Trophoblast cell (in vitro differentiated cells and primary cell): Measurements from ENCODE around the gene CLTCL1.

Experiments
- DNase-seq, 2 donors: peaks; one replicate each; pipeline ENCODE4 v3.0.0-alpha.2; 2016
- H2AFZ ChIP-seq: 2 replicates; pipeline ENCODE4 v1.6.1; 2013; ENCODE audit warnings: low read length, moderate library complexity, mild to moderate bottlenecking; ENCODE audit not compliant: insufficient read depth, poor library complexity
- H2AK5ac ChIP-seq: 2 replicates; pipeline ENCODE4 v1.6.1; 2013; ENCODE audit warnings: mild to moderate bottlenecking, low read length
- H2BK120ac ChIP-seq: 2 replicates; pipeline ENCODE4 v1.6.1; 2013; ENCODE audit warnings: low read length, mild to moderate bottlenecking, moderate library complexity; ENCODE audit not compliant: insufficient read depth, poor library complexity
- H2BK12ac ChIP-seq: 2 replicates; pipeline ENCODE4 v1.6.1; 2013; ENCODE audit warnings: mild to moderate bottlenecking, low read length, moderate library complexity
- H2BK5ac ChIP-seq: 2 replicates; pipeline ENCODE4 v1.6.1; 2013; ENCODE audit warnings: low read length, low read depth, moderate library complexity, mild to moderate bottlenecking; ENCODE audit not compliant: poor library complexity
- H3K14ac ChIP-seq: 2 replicates; pipeline ENCODE4 v1.6.1; 2013; ENCODE audit warnings: mild to moderate bottlenecking, low read length
- H3K18ac ChIP-seq: 2 replicates; pipeline ENCODE4 v1.6.1; 2013; ENCODE audit warnings: mild to moderate bottlenecking, low read length
- H3K23ac ChIP-seq: 2 replicates; pipeline ENCODE4 v1.6.1; 2013; ENCODE audit warnings: low read length
- H3K27ac ChIP-seq: 2 replicates; pipeline ENCODE4 v1.5.1; 2013; ENCODE audit warnings: low read depth, mild to moderate bottlenecking, inconsistent platforms, low read length, moderate library complexity
- H3K27me3 ChIP-seq: 2 replicates; pipeline ENCODE4 v1.6.1; 2013; ENCODE audit warnings: inconsistent platforms, mild to moderate bottlenecking, low read length, moderate library complexity; ENCODE audit not compliant: insufficient read depth
- H3K36me3 ChIP-seq, 2 experiments: 1 replicate in 1 of 2; 2 replicates in 1 of 2; pipeline ENCODE4 v1.6.1; 2013; ENCODE audit warnings: low read length in 2 of 2, mild to moderate bottlenecking in 2 of 2, moderate library complexity in 1 of 2; ENCODE audit not compliant: insufficient read depth in 2 of 2, control insufficient read depth in 1 of 2
- H3K4ac ChIP-seq: 2 replicates; pipeline ENCODE4 v1.6.1; 2013; ENCODE audit warnings: low read depth, mild to moderate bottlenecking, low read length, moderate library complexity
- H3K4me1 ChIP-seq, 2 experiments: 1 replicate in 1 of 2; 2 replicates in 1 of 2; pipeline ENCODE4 v1.6.1; 2013; ENCODE audit warnings: low read length in 2 of 2, mild to moderate bottlenecking in 2 of 2, moderate library complexity in 1 of 2; ENCODE audit not compliant: insufficient read depth in 2 of 2, control insufficient read depth in 1 of 2
- H3K4me2 ChIP-seq: 2 replicates; pipeline ENCODE4 v1.6.1; 2013; ENCODE audit warnings: inconsistent platforms, mild to moderate bottlenecking, low read length, moderate library complexity
- H3K4me3 ChIP-seq: 2 replicates; pipeline ENCODE4 v1.5.1; 2013; ENCODE audit warnings: mild to moderate bottlenecking, low read depth, low read length, inconsistent platforms
- H3K79me1 ChIP-seq: one replicate; pipeline ENCODE4 v1.6.1; 2013; ENCODE audit warnings: low read length
- H3K79me2 ChIP-seq: 2 replicates; pipeline ENCODE4 v1.6.1; 2013; ENCODE audit warnings: low read length, mild to moderate bottlenecking; ENCODE audit not compliant: control insufficient read depth, insufficient read depth, poor library complexity
- H3K9ac ChIP-seq: 2 replicates; pipeline ENCODE4 v1.6.1; 2013; ENCODE audit warnings: mild to moderate bottlenecking, low read length
- H3K9me3 ChIP-seq: 2 replicates; pipeline ENCODE4 v1.6.1; 2013; ENCODE audit warnings: low read depth, mild to moderate bottlenecking, control low read depth, inconsistent platforms, low read length; ENCODE audit not compliant: insufficient read depth
- H4K12ac ChIP-seq: 2 replicates; pipeline ENCODE4 v1.6.1; 2013; ENCODE audit warnings: low read depth, mild to moderate bottlenecking, low read length, moderate library complexity
- H4K8ac ChIP-seq: 2 replicates; pipeline ENCODE4 v1.6.1; 2013; ENCODE audit warnings: low read depth, mild to moderate bottlenecking, low read length, moderate library complexity
- H4K91ac ChIP-seq: one replicate; pipeline ENCODE4 v1.6.1; 2013; ENCODE audit warnings: low read depth, mild to moderate bottlenecking, low read length, moderate library complexity
- WGBS: extraction: QIAGEN DNeasy Blood & Tissue Kit; methylation state at CpG from one replicate; pipeline ENCODE4 v1.1.7; 2013; ENCODE audit warnings: missing lambda C conversion rate; ENCODE audit not compliant: insufficient read length, insufficient coverage; ENCODE audit errors: extremely low coverage; 5-methylcytosine and 5-hydroxymethylcytosine counted together

Gene CLTCL1

DNA sequence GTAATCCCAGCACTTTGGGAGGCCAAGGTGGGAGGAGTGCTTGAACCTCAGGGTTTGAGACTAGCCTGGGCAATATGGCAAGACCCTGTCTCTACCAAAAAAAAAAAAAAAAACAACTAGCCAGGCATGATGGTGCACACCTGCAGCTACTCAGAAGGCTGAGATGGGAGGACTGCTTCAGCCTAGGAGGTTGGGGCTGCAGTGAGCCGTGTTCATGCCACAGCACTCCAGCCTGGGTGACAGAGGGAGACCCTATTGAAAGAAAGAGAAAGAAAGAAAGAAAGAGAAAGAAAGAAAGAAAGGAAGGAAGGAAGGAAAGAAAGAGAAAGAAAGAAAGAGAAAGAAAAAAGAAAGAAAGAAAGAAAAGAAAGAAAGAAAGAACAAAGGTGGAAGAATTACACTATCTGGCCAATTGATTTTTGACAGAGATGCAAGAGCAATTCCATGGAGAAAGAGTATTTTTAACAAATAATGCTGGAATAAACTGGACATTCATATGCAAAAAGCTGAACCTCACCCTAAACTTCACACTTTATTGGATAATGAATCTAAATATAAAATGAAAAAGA lies 79.1 kb downstream of the CLTCL1 start:
- Histone ChIP-seq H3K9me3 (no peaks in the 10 kb centered on the region), H3K4me1 (peaks cover 0 to 1% of the 10 kb centered on the region in 2 experiments), H2BK5ac (no peak overlapping the region), H2AK5ac (no peak overlapping the region), H3K4ac (no peak overlapping the region), H3K4me3 (no peak overlapping the region), H3K79me1 (no peaks in the 10 kb centered on the region), H3K79me2 (no peaks in the 10 kb centered on the region), H3K27me3 (no peaks in the 10 kb centered on the region), H3K4me2 (no peak overlapping the region), H3K36me3 (peaks cover 4 to 10% of the 10 kb centered on the region in 2 experiments), H4K8ac (no peak overlapping the region), H3K27ac (no peak overlapping the region), H2BK120ac (no peak overlapping the region), H4K12ac (no peak overlapping the region), H4K91ac (no peak overlapping the region), H3K14ac (no peak overlapping the region), H2BK12ac (no peak overlapping the region), H2AFZ (no peak overlapping the region), H3K9ac (no peak overlapping the region), H3K18ac (no peak overlapping the region), H3K23ac (no peak overlapping the region)
- no CpG with 5 or more reads among the region's 1 CpG for WGBS
- DNase-seq = no peak

DNA sequence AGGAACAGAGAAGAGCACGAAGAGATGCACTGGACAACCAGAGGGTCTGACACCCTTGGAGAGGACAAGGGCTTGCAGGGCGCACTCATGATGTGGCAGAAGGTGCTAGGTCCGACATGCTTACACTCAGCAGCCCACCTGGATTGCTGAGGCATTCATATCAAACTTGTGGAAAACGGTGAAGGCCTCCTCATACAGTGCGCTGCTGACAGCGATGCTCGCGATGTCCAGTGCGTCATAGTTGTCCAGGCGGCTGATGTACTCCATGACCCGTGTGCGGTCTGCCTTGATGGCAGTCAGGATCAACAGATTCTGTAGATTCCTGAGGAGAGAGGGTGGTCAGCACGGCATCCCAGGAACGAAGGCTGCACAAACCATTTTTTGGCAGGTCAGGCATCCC lies 81.3 kb downstream of the CLTCL1 start:
- H2BK120ac ChIP-seq = no peak overlapping the region
- H3K4ac ChIP-seq = no peak overlapping the region
- H3K27me3 ChIP-seq = no peaks in the 10 kb centered on the region
- no peak overlapping the region for H4K91ac ChIP-seq
- no peak overlapping the region for H3K23ac ChIP-seq
- no peaks in the 10 kb centered on the region for H3K9me3 ChIP-seq
- no peak overlapping the region for H2BK5ac ChIP-seq
- no peak overlapping the region for H4K12ac ChIP-seq
- H2BK12ac ChIP-seq = no peak overlapping the region
- no peaks in the 10 kb centered on the region for H3K79me2 ChIP-seq
- no peak overlapping the region for H3K9ac ChIP-seq
- H3K4me1 ChIP-seq = peaks cover 0 to 1% of the 10 kb centered on the region in 2 experiments
- H3K18ac ChIP-seq = no peak overlapping the region
- peaks cover 4 to 6% of the 10 kb centered on the region in 2 experiments for H3K36me3 ChIP-seq
- H3K4me3 ChIP-seq = no peak overlapping the region
- no peak for DNase-seq
- no peak overlapping the region for H3K4me2 ChIP-seq
- no peak overlapping the region for H3K14ac ChIP-seq
- no CpG with 5 or more reads among the region's 14 CpGs for WGBS
- no peak overlapping the region for H2AK5ac ChIP-seq
- H3K27ac ChIP-seq = no peak overlapping the region
- H4K8ac ChIP-seq = no peak overlapping the region
- no peaks in the 10 kb centered on the region for H3K79me1 ChIP-seq
- H2AFZ ChIP-seq = no peak overlapping the region

DNA sequence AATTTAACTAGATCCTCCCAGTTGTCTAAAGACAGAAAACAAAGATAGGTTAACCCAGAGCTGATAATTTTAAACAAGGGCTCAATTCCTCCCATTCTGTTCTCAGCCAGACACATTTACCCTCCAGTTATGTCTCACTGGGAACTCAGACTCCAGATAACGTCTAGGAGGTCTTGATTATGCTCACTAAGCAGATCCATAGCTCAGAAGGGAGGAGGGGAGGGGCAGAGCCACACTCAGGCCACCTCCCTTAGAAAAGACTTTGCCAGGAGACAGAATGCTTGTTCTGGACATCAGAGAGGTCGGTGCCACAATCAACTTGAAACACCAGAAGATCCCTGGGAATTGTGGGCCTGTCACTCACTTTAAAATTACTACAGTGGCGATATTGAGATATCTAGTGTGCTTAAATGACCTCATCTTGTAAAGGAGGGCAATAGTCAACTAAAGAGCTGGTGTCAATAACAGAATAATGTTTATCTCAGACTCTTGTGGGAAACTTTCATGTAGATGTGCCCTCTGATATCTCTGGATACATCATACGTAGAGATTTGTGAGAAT lies 83.2 kb downstream of the CLTCL1 start:
- no CpG with 5 or more reads among the region's 4 CpGs for WGBS
- H3K9me3 ChIP-seq = no peaks in the 10 kb centered on the region
- H3K36me3 ChIP-seq = peaks cover 4 to 6% of the 10 kb centered on the region in 2 experiments
- no peaks in the 10 kb centered on the region for H3K79me1 ChIP-seq
- no peak overlapping the region for H2BK5ac ChIP-seq
- H3K4me1 ChIP-seq = peaks cover 0 to 1% of the 10 kb centered on the region in 2 experiments
- no peak overlapping the region for H4K12ac ChIP-seq
- H3K4me2 ChIP-seq = no peak overlapping the region
- H3K79me2 ChIP-seq = no peaks in the 10 kb centered on the region
- H2AK5ac ChIP-seq = no peak overlapping the region
- no peak overlapping the region for H4K8ac ChIP-seq
- H3K4me3 ChIP-seq = no peak overlapping the region
- H4K91ac ChIP-seq = no peak overlapping the region
- H3K14ac ChIP-seq = no peak overlapping the region
- H3K9ac ChIP-seq = no peak overlapping the region
- H2BK120ac ChIP-seq = no peak overlapping the region
- no peak overlapping the region for H3K23ac ChIP-seq
- no peak overlapping the region for H2AFZ ChIP-seq
- H3K27ac ChIP-seq = no peak overlapping the region
- no peak for DNase-seq
- no peaks in the 10 kb centered on the region for H3K27me3 ChIP-seq
- no peak overlapping the region for H2BK12ac ChIP-seq
- no peak overlapping the region for H3K4ac ChIP-seq
- H3K18ac ChIP-seq = no peak overlapping the region

GRCh38 chr22:19207884-19208283 lies 83.6 kb downstream of the CLTCL1 start:
- Histone ChIP-seq H2BK120ac (no peak overlapping the region), H3K27me3 (no peaks in the 10 kb centered on the region), H3K36me3 (peaks cover 4 to 6% of the 10 kb centered on the region in 2 experiments), H3K9ac (no peak overlapping the region), H3K4me2 (no peak overlapping the region), H3K79me2 (no peaks in the 10 kb centered on the region), H3K18ac (no peak overlapping the region), H4K8ac (no peak overlapping the region), H3K79me1 (no peaks in the 10 kb centered on the region), H3K4ac (no peak overlapping the region), H2BK5ac (no peak overlapping the region), H2AFZ (no peak overlapping the region), H3K14ac (no peak overlapping the region), H3K9me3 (no peaks in the 10 kb centered on the region), H3K27ac (no peak overlapping the region), H3K23ac (no peak overlapping the region), H3K4me1 (peaks cover 0 to 1% of the 10 kb centered on the region in 2 experiments), H4K91ac (no peak overlapping the region), H2AK5ac (no peak overlapping the region), H3K4me3 (no peak overlapping the region), H4K12ac (no peak overlapping the region), H2BK12ac (no peak overlapping the region)
- no CpG with 5 or more reads among the region's 5 CpGs for WGBS
- DNase-seq = no peak
